Naive B cell (primary cell): Measurements from ENCODE around the gene CUBN. TPM values are rescaled to one million over a fixed set of nuclear protein-coding genes. Genes with fewer than 3 reads are reported as not detected.
"Not testable (repeated sequence)": the region's sequence is repeated elsewhere in the genome, so short reads cannot be mapped to it uniquely, and the experiment has no call there.

Experiments used
- ATAC-seq, 2 donors: fragments of 150-1000 bp; cut with Tn5 transposase; 2 replicates each; pipeline ENCODE4 v1.10.0; 2021; ENCODE audit warnings: low read depth in 2 of 2, mild to moderate bottlenecking in 2 of 2, moderate library complexity in 2 of 2
- DNase-seq: peaks from one replicate; pipeline ENCODE4 v3.0.0; 2022
- H3K27ac Mint-ChIP-seq, 6 donors: one replicate each; pipeline ENCODE4 v1.8.0; 2020 to 2022; ENCODE audit warnings: mild to moderate bottlenecking in 6 of 6, mixed read lengths in 6 of 6, moderate library complexity in 5 of 6, inconsistent platforms in 2 of 6
- H3K27me3 Mint-ChIP-seq, 3 donors: one replicate each; pipeline ENCODE4 v1.8.0; 2021 to 2022; ENCODE audit warnings: mixed read lengths in 3 of 3, mild to moderate bottlenecking in 1 of 3
- H3K36me3 Mint-ChIP-seq, 2 donors: one replicate each; pipeline ENCODE4 v1.8.0; 2020 to 2022; ENCODE audit warnings: mixed read lengths in 2 of 2, inconsistent platforms in 1 of 2, mild to moderate bottlenecking in 1 of 2
- H3K4me1 Mint-ChIP-seq, 3 donors: one replicate each; pipeline ENCODE4 v1.8.0; 2020 to 2022; ENCODE audit warnings: mixed read lengths in 3 of 3, inconsistent platforms in 1 of 3, mild to moderate bottlenecking in 1 of 3, moderate library complexity in 1 of 3
- H3K4me3 Mint-ChIP-seq, 8 donors: one replicate each; pipeline ENCODE4 v1.8.0; 2020 to 2022; ENCODE audit warnings: mild to moderate bottlenecking in 8 of 8, mixed read lengths in 8 of 8, moderate library complexity in 8 of 8, inconsistent platforms in 2 of 8
- H3K9me3 Mint-ChIP-seq, 7 donors: one replicate each; pipeline ENCODE4 v1.8.0; 2020 to 2022; ENCODE audit warnings: mixed read lengths in 7 of 7, mild to moderate bottlenecking in 5 of 7, inconsistent platforms in 2 of 7, moderate library complexity in 1 of 7
- polyA plus RNA-seq, 6 donors: library from polyadenylated mRNA; unstranded; fragments of 300-500 nt; fragmentation: Illumina TruSeq; gene quantifications; one replicate each; pipeline ENCODE4 v1.2.3, GENCODE V29; 2021; ENCODE audit warnings: low read depth in 6 of 6

CUBN gene
- polyA plus RNA-seq, 6 donors from 2014 or later = 0.07 to 0.51 (median 0.34) TPM; not detected in 1

- DNase-seq = no peak
- Mint-ChIP-seq H3K27me3 (peaks cover 0 to 7% (median 0%) of the 10 kb centered on the region in 3 donors), H3K4me1 (no peaks in the 10 kb centered on the region), H3K9me3 (no peaks in the 10 kb centered on the region), H3K36me3 (no peaks in the 10 kb centered on the region), H3K27ac (peak overlapping the region in 1 of 6 donors; percentile 25), H3K4me3 (no peak overlapping the region)
- no peak for ATAC-seq
Observed at GRCh38 chr10:17134282-17134681, 4.7 kb upstream of the CUBN start.

- no peak for DNase-seq
- ATAC-seq = no peak
- peak overlapping the region in 1 of 6 donors; percentile 83 for H3K27ac Mint-ChIP-seq
Observed at GRCh38 chr10:17128261-17128660, 1.4 kb downstream of the CUBN start.

GRCh38 chr10:17126327-17126726 lies 3.3 kb downstream of the CUBN start:
- H3K27me3 Mint-ChIP-seq = no peaks in the 10 kb centered on the region
- H3K27ac Mint-ChIP-seq = no peak overlapping the region
- DNase-seq (no peak), ATAC-seq (no peak)
- H3K9me3 Mint-ChIP-seq = no peaks in the 10 kb centered on the region
- no peaks in the 10 kb centered on the region for H3K4me1 Mint-ChIP-seq
- H3K4me3 Mint-ChIP-seq = no peak overlapping the region
- H3K36me3 Mint-ChIP-seq = peaks cover 0 to 22% of the 10 kb centered on the region in 2 donors

More at GRCh38 chr10:17128261-17128660, 1.4 kb downstream of the CUBN start:
- Mint-ChIP-seq H3K27me3 (peaks cover 0 to 2% (median 0%) of the 10 kb centered on the region in 3 donors), H3K9me3 (no peaks in the 10 kb centered on the region), H3K36me3 (peaks cover 0 to 11% of the 10 kb centered on the region in 2 donors), H3K4me3 (no peak overlapping the region), H3K4me1 (no peaks in the 10 kb centered on the region)

- H3K4me1 Mint-ChIP-seq = no peaks in the 10 kb centered on the region
- H3K9me3 Mint-ChIP-seq = no peaks in the 10 kb centered on the region
- peaks cover 9 to 27% of the 10 kb centered on the region in 2 donors for H3K36me3 Mint-ChIP-seq
- DNase-seq = no peak
- no peak for ATAC-seq
- no peak overlapping the region for H3K4me3 Mint-ChIP-seq
- no peaks in the 10 kb centered on the region for H3K27me3 Mint-ChIP-seq
- H3K27ac Mint-ChIP-seq = no peak overlapping the region
Observed at GRCh38 chr10:17125206-17125893, 4.3 kb downstream of the CUBN start.

GRCh38 chr10:17123961-17124360 lies 5.7 kb downstream of the CUBN start:
- Mint-ChIP-seq H3K9me3 (no peaks in the 10 kb centered on the region), H3K4me1 (no peaks in the 10 kb centered on the region)
- ATAC-seq = no peak

GRCh38 chr10:17122726-17123661 lies 6.6 kb downstream of the CUBN start:
- no peaks in the 10 kb centered on the region for H3K27me3 Mint-ChIP-seq
- no peaks in the 10 kb centered on the region for H3K4me1 Mint-ChIP-seq
- peak overlapping the region in 1 of 6 donors; percentile 26 for H3K27ac Mint-ChIP-seq
- H3K4me3 Mint-ChIP-seq = no peak overlapping the region
- ATAC-seq (no peak), DNase-seq (no peak)
- no peaks in the 10 kb centered on the region for H3K9me3 Mint-ChIP-seq
- peaks cover 12 to 38% of the 10 kb centered on the region in 2 donors for H3K36me3 Mint-ChIP-seq

More at GRCh38 chr10:17123961-17124360, 5.7 kb downstream of the CUBN start:
- H3K36me3 Mint-ChIP-seq = peaks cover 12 to 38% of the 10 kb centered on the region in 2 donors
- no peak for DNase-seq
- H3K27ac Mint-ChIP-seq = no peak overlapping the region
- no peak overlapping the region for H3K4me3 Mint-ChIP-seq
- H3K27me3 Mint-ChIP-seq = no peaks in the 10 kb centered on the region

- ATAC-seq = no peak
- no peak overlapping the region for H3K4me3 Mint-ChIP-seq
- H3K27me3 Mint-ChIP-seq = no peaks in the 10 kb centered on the region
- no peak overlapping the region for H3K27ac Mint-ChIP-seq
- no peaks in the 10 kb centered on the region for H3K4me1 Mint-ChIP-seq
- peaks cover 12 to 38% of the 10 kb centered on the region in 2 donors for H3K36me3 Mint-ChIP-seq
- H3K9me3 Mint-ChIP-seq = no peaks in the 10 kb centered on the region
- DNase-seq = no peak
Observed at GRCh38 chr10:17122052-17122451, 7.6 kb downstream of the CUBN start.

- no peak overlapping the region for H3K27ac Mint-ChIP-seq
- no peaks in the 10 kb centered on the region for H3K4me1 Mint-ChIP-seq
- no peaks in the 10 kb centered on the region for H3K27me3 Mint-ChIP-seq
- DNase-seq = no peak
- no peak for ATAC-seq
- H3K4me3 Mint-ChIP-seq = no peak overlapping the region
- peaks cover 12 to 40% of the 10 kb centered on the region in 2 donors for H3K36me3 Mint-ChIP-seq
- H3K9me3 Mint-ChIP-seq = no peaks in the 10 kb centered on the region
Observed at GRCh38 chr10:17120694-17121093, 8.9 kb downstream of the CUBN start.

GRCh38 chr10:17119845-17120244 lies 9.8 kb downstream of the CUBN start:
- Mint-ChIP-seq H3K4me1 (no peaks in the 10 kb centered on the region), H3K27me3 (no peaks in the 10 kb centered on the region), H3K9me3 (no peaks in the 10 kb centered on the region), H3K36me3 (peaks cover 12 to 40% of the 10 kb centered on the region in 2 donors), H3K4me3 (no peak overlapping the region), H3K27ac (no peak overlapping the region)
- no peak for DNase-seq
- ATAC-seq = no peak

- H3K36me3 Mint-ChIP-seq = peaks cover 20 to 32% of the 10 kb centered on the region in 2 donors
- DNase-seq (no peak), ATAC-seq (no peak)
- H3K27me3 Mint-ChIP-seq = no peaks in the 10 kb centered on the region
- no peaks in the 10 kb centered on the region for H3K9me3 Mint-ChIP-seq
- H3K27ac Mint-ChIP-seq = peak overlapping the region in 1 of 6 donors; percentile 79
- no peaks in the 10 kb centered on the region for H3K4me1 Mint-ChIP-seq
- no peak overlapping the region for H3K4me3 Mint-ChIP-seq
Observed at GRCh38 chr10:17116193-17116592, 13.4 kb downstream of the CUBN start.

GRCh38 chr10:17115683-17116082 lies 13.9 kb downstream of the CUBN start:
- no peak overlapping the region for H3K27ac Mint-ChIP-seq
- ATAC-seq (no peak), DNase-seq (no peak)
- peaks cover 15 to 30% of the 10 kb centered on the region in 2 donors for H3K36me3 Mint-ChIP-seq
- no peaks in the 10 kb centered on the region for H3K4me1 Mint-ChIP-seq
- H3K4me3 Mint-ChIP-seq = no peak overlapping the region
- H3K9me3 Mint-ChIP-seq = no peaks in the 10 kb centered on the region
- no peaks in the 10 kb centered on the region for H3K27me3 Mint-ChIP-seq

- peaks cover 9 to 23% of the 10 kb centered on the region in 2 donors for H3K36me3 Mint-ChIP-seq
- not testable (repeated sequence) for DNase-seq, H3K27ac Mint-ChIP-seq, H3K4me3 Mint-ChIP-seq, H3K4me1 Mint-ChIP-seq, ATAC-seq, H3K27me3 Mint-ChIP-seq, H3K9me3 Mint-ChIP-seq
Observed at GRCh38 chr10:17114878-17115444, 14.7 kb downstream of the CUBN start.

GRCh38 chr10:17113889-17114540 lies 15.6 kb downstream of the CUBN start:
- H3K27me3 Mint-ChIP-seq = no peaks in the 10 kb centered on the region
- ATAC-seq (no peak), DNase-seq (no peak)
- H3K4me1 Mint-ChIP-seq = no peaks in the 10 kb centered on the region
- no peaks in the 10 kb centered on the region for H3K9me3 Mint-ChIP-seq
- H3K36me3 Mint-ChIP-seq = peaks cover 9 to 16% of the 10 kb centered on the region in 2 donors
- no peak overlapping the region for H3K27ac Mint-ChIP-seq
- no peak overlapping the region for H3K4me3 Mint-ChIP-seq
